NOMO-1 treated with dmso at 0.1 percent for 144 hours (cell line): Measurements from ENCODE around the gene GRIN2B.

Experiments
- DNase-seq: peaks from one replicate; lab custom pipeline; 2025; ENCODE audit not compliant: unreplicated experiment; lab: John Stamatoyannopoulos, UW

Gene GRIN2B

DNA sequence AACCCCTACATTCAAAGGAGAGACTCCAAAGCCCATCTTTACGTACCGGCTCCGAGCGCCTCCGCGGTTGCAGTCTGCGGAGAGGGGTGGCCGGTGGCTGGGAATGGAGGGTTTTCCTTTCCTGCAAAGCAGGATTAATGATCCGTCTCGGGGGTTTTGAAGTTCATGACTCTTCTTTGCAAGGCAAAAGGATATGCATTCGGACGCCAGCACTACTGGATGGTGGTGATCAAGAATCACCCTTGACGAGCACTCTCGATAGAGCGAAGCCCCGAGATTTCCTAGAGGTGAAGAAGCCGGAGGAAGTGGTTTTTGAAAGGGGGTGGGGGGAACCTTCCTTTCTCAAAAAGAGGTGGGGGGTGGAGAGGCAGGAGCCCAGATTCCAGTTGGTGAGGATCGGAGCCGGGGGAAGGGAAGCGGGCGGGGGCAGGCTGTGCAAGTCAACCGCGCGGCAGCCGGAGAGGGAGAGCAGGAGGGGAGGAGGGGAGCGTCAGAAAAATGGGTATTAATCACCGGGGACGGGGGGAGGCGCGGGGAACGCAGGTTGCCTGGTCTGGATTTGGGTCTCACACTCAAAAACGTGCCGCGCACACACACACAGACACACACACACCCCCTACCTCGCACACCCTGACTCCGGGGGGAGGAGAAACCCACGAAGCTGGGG is at the start of gene GRIN2B:
Gene GRIN2B, minus strand, starts transcription at position 307 of the 667 bp plus-strand sequence. CDS start 115,394 bp downstream, outside the sequence.
- DNase-seq = no peak

DNA sequence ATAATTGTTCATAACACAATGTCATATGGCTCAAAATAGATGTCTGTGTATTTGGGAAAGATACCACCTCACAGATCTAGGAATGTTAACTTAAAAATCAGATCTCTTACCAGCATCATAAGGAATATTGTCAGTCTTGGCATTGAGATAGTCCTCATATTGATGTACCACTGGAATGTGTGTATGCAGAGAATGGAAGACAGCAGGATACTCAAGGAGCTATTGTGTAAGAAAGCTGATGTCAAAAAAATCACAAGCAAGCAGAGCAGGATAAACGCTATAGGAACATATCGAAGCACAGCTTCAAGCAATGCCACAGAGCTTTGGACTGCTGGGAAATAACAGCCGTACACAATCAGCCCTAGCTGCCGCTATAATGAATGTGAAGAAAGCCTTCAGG is 45.1 kb upstream of the GRIN2B start:
- no peak for DNase-seq

DNA sequence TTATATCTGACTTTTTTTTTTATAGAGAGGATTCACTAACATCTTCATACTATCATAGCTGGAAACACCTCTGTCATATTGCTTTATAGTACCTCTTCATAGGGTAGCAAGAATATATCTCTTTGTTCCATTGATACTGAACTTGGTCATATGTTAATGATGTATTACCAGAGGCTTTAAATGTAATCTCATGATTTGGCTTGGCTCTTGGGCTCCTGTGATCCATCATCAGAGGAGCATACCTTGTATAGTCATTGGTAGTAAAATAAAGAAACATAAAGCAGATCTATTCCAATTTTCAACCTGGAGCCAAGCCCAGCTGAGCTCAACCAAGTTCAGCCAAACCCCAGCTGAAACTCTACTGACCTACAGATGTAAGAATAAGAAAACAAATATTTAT is 43.2 kb upstream of the GRIN2B start:
- no peak for DNase-seq

DNA sequence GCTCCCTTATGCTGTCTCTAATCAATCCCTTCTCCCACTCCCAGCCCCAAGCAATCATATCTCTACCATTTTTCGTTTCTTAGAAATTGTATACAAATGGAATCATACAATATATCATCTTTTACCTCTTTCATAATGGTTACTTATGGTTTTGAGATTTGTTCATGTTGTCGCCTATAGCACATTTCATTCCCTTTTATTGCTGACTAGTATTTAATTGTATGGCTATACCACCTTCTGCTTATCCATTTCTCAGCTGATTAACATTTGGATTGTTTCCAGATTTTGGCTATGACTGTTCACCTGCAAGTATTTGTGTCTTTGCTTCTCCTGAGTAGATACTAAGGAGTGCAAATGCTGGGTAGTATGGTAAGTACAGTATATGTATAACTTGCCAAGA is 36.7 kb upstream of the GRIN2B start:
- no peak for DNase-seq

DNA sequence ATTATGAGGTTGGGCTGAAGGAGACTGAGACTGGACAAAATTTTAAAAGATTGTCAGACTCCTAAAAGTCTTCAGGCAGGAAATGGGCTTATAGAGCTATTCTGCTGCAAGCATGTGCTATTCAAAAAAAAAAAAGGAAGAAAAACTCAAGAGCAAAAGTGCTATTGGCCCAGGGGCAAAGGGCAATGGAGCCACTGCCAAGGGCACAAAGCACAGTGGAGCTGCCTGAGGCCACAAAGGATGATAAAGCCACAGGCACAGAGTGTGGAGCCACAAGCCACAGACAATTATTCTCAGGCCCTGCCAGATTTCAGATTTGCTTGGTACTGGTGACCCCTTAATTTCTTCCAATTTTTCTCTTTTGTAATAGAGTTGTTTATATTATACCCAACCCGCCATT is 29.6 kb upstream of the GRIN2B start:
- no peak for DNase-seq

DNA sequence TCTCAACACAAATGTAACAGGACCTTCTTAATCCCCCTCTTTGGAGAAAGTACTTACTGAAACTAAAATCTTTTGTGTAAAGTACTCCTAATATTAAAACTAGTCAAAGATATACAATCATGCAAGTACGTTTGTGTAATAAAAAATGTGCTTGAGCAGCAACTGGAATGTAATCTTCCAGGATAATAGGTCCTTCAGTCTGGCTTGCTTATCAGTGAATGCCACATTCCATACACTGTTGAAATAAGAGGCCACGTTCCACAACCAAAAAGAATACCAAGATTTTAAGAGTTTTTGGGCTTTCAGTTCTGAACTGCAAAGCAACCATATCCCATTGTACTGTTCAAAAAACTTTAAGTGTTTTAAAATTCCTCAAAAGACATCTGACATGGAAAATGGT is 26.2 kb upstream of the GRIN2B start:
- DNase-seq = no peak

DNA sequence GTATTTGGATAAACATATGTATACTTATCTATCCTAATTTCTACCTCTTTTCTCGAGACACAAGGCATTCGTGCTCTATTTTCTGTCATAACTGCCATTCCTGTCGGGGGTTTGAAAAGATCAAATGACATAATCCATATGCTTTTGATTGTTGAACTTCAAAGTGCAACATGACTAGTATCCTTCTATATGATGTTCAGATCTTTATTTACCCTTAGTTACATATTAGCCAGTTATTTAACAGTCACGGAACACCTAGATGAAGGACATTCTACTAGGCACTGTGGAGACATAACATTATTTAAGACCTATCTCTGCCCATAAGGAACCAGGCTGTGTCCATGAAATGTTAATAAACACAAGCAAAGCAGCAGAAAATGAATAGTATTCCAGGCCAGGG is 11.2 kb upstream of the GRIN2B start:
- no peak for DNase-seq

DNA sequence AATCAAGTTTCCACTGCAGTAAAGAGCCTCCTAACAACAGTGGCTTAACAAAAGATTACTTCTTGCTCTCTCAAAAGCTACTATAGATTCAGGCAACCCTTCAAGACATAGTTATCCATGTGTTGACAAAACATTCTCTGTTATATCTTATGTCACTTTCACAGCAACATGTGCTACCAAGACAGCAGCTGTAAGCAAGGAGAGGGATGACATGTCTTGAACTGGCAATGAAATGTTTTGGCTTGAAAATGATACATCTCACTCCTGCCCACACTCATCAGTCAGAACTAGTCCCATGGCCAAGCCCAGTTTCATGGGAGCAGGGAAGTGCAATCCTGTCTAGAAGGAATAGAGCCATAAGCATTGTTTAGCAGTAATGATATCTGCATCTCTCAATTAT is 10.7 kb upstream of the GRIN2B start:
- DNase-seq = no peak

DNA sequence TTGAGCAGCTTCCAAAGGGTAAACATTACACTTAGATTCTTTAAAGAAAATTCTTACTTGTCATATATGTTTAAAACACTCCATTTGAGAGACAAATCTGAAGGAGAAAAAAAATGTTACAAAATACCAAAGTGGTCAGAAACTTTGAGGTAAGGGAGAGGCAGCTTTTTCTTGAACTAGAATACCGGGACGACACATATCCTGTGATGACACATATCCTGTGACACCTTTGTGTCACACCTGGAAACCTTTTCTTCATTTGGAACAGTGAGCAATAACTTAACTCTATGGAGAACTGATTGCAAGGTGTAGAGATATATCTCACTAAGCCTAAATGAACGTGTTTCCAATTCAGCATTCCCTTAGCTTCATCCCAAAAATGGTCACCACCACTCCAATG is 4.6 kb upstream of the GRIN2B start:
- DNase-seq = no peak

DNA sequence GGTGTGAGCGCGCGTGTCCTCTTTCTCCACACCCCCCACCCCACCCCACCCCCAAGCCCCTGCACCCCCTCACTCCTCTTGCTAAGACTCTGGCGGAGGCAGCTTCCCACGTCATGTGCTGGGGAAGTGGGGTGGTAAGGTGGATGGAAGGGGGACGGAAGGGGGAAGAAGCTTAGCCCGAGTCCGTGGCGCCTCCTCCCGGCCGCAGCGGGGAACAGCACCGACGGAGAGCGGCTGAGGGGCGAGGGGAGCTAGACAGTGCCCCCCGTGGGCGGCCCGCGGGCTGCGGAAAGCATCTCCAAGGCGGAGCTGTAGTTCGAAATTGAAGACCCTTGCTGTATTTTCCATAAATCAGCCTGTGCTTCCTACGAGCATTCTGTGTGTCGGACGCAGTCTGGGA is 588 bp upstream of the GRIN2B start:
- DNase-seq = no peak

DNA sequence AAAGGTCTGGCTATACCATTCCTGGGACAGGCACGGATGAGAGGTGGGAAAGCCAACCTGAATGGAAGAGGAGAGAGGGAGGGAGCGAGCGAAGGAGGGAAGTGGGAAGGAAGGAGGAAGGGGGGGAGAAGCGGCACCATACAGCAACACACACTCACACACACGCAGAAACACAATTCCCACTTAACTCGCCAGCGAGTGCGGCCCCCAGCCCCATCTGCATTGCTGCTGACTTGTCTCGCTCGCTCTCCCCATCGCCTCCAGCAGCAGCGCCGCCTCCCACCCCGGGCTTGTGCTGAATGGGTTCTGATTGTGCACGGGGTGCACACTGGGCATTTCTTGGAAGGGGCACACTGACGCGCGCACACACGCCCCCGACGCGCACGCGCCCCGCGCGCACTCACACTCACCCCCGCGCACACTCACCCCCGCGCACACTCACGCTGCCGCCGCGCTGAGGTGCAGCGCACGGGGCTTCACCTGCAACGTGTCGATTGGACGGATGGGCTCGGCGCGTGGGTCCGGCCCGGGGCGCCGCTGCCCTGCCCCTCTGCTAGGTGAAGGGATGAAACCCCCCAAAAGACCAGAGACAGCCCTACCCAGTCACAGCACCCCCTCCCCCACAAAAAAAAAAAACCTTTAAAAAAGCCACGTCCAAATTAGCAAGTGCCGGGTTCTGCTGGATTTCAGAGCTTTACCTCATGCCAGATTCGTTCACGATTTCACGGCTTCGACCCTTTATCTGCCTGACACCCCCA is 685 bp downstream of the GRIN2B start:
- no peak for DNase-seq

DNA sequence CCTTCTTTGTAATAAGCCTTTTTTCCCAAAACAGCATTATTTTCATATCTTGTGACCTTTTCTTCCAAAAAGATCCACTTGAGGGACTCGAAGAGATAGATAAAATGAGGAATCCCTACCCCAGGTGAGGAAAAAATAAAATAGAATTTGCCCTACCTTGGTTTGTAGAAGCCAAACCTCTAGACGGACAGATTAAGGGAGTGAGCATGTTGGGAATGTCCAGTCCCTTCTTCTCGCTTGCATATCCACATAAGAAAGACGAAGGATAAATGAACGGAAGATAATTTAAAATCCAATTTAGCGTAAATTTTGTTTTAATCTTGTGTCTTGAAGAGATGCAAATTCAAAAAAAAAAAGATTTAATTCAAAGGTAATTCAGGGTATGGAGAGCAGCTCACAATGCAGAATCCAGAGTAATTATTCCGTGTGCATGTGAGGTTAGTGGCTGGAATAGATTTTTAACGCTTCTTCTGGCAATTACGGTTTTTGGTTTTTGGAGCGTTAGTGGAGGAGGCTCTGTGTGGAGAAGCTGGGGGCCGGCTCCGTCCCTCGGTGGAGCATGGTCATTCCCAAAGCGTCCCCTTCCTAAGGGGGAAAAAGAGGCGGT is 1.5 kb downstream of the GRIN2B start:
- DNase-seq = no peak

DNA sequence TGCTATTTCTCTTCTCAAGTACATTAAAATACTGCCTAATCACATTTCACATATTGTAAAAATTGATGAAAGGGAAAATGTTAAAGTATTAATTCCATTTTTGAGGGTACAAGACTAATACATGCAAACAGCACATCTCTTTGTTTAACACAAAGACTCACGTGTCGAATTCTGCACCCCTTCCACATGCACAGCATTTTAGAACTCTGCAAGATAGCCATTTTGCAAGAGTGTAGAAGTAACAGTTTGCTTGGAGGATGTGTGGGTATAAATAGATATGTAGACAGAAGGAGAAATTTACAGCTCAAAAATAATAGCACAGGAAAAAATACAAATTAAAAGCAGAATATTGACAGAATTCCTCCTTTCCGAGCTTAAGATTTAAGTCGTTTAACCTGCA is 2.5 kb downstream of the GRIN2B start:
- no peak for DNase-seq

DNA sequence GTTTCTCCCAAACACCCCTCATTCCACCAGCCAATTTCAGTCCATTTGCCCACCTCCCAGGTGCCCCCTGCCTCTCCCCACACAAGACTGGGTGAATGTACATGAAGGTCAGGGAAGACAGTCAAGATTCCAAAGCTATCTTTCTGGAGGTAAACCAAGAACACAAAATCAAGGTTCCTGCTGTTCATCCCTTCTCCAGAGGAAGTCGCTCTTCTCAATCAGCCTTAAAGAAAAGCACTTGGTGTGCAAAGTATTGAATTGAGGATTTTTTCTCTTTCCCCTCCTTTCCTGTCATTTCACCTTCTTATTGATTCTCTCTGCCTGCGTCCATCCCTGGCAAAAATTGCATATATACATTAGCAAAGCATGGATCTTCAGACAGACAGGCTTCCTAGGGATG is 4.5 kb downstream of the GRIN2B start:
- no peak for DNase-seq

DNA sequence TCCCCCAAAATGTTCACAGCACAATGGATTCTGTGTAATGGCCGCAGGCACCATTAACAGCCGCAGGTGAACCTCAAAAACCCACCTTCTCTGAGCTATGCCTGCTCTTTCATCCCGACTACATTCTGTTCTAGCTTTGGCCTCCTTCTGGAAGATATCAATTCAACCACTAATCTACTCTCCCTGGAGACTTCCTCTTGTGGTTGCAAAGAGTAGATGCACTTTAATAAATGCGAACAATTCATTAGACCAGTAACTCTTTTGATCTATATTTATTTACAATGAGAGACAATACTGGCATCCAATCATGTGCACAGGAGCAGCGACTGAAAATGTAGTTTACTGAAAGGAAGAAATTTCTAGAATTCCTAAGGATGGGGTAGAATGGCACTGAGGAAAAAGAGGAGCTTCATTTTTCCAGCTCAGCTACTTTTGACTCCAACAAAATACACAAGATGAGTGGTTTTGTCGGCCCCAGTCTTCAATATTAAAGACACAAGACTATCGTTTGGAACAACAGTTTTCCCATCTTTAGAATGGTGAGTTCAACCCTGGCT is 5.3 kb downstream of the GRIN2B start:
- DNase-seq = no peak

DNA sequence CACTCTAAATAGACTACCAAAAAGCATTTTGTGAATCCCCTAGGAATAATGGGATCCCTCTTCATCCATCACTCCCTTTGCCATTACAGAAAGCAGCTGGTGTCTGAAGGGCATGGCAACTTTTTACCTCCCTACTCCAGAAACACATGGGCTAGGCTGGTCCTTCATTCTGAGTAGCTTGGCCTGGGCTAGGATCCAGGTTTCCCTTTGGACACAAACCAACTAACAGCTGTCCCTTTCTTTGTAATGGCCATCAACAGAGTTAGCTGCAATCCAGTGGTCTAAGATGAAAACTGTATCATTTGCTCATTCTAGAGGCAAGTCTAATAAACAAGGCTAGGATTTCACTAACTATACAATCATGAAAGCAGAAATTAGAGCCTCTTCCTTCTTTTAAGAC is 7.4 kb downstream of the GRIN2B start:
- no peak for DNase-seq

DNA sequence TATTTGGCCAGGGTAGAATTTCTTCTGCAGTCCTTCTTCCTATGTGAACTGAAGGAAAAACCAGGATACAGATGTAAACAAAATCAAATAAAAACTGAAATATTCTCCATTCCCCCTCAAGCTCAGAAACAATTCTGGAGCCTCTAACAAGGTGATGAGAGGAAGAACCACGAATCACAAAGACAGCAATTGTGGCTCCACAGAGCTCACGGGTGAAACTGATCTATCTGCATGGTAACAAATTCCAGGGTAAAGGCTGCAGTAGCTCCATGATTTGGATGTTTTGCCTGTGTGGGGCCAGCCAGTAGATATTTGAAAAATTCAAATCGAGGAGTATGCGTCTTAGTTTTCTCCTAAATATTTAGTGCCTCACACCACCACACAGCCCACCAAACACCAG is 10.6 kb downstream of the GRIN2B start:
- DNase-seq = no peak

DNA sequence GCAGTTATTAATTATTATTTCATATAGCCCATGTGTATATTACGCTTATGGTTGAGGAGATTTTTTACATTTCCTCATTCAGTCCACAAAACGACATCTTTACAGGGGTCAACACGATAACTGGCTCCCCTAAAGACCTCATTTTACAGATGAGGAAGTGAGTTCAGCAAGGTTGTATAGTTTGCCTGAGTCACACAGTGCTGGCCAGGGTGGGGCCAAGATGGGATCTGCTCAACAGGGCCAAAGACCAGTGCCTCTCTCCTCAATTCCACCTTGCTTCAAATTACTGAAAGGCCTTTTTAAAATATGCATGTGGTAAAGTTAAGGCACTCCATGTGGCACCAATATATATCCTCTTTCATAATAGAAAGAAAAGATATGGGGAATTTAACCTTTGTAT is 13.1 kb downstream of the GRIN2B start:
- DNase-seq = no peak

DNA sequence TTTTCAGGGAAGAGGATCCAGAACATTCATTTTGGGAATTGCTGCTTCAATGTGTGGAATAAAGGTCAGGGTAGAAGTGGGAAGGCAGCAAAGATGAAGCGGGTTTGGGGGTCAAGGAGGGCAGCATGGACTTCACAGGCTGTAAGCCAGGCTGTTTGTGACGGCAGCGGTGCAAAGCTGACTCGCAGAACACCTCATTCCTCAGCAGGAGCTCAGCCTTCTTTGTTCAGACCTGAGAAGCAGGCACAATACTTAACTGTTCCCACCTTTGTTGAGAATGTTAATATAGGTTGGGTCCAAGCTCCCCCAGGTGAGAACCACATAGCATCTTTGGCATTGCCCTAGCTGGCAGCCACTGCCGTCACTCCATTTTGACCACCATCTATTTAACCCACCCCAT is 16.7 kb downstream of the GRIN2B start:
- DNase-seq = no peak

DNA sequence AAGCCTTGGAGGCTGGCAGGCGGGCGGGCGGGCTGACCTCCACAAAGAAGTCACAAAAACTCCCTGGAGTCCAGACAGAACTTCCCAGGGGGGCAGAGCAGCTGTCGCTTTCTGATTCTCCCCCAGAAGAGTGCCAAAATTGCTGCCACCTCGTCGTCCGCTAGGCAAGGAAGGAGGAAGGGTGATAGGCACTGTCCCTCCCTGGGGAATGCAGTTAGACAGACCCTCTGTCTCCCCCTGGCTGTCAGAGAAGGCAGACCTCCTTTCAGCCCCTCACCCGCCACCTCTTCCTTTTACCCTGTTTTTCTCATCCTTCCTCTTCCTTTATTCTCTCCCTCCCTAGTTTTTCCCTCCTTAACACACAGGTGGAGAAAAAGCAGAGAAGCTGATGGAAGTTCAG is 18.7 kb downstream of the GRIN2B start:
- no peak for DNase-seq

DNA sequence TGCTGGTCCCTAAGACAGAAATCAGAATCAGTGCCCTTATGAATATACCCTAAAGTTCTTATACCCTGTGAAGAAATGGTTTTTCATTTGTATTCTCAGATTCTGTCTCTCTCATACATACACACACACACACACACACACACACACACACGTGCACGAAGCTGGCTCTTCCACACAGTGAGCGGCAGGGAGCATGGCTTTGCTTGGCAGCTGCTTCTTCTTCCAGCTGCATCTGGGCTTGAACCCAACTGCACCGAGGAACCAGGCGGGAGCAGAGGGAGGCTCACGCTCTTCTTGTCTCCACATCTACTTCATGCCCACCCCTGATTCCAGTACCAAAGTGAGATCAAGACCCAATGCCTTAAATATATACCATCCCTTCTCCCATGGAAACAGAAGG is 19.4 kb downstream of the GRIN2B start:
- no peak for DNase-seq

DNA sequence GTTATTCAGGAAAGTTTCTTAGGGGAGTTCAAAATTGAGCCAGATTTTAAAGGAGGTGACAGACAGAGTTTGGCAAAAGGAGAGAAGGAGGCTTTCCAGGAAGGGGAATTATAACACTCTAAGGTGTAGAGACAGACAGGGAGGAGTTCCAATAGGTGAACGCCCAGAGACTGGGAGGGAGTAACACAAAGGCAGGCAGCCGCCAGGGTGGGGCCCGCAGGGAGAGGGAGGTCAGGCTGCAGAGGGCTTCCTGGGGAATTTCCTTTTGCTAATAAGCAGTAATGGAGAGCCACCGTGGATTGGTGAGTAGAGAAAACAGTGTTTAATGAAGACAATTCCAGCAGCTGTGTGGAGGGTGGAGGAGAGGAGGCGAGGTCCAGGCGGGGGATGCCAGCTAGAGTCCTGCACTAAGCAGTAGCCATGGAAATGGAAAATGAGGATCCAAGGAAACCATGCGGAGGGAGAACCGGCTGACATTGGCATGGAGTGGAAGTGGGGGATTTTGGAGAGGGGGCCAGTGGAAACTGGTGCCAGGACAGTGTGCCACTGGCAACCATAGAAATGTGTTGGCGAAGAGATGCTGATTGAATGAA is 22.2 kb downstream of the GRIN2B start:
- DNase-seq = no peak
